ENCODE data around the gene NGRN. TPM values are rescaled to one million over a fixed set of nuclear protein-coding genes. Genes with fewer than 3 reads are reported as not detected.
"Not testable (repeated sequence)": the region's sequence is repeated elsewhere in the genome, so short reads cannot be mapped to it uniquely, and the experiment has no call there.

The NGRN gene
- polyA plus RNA-seq, 1 of the 3 experiments (the other 2 are of a cell fraction): 48.2 TPM

DNA sequence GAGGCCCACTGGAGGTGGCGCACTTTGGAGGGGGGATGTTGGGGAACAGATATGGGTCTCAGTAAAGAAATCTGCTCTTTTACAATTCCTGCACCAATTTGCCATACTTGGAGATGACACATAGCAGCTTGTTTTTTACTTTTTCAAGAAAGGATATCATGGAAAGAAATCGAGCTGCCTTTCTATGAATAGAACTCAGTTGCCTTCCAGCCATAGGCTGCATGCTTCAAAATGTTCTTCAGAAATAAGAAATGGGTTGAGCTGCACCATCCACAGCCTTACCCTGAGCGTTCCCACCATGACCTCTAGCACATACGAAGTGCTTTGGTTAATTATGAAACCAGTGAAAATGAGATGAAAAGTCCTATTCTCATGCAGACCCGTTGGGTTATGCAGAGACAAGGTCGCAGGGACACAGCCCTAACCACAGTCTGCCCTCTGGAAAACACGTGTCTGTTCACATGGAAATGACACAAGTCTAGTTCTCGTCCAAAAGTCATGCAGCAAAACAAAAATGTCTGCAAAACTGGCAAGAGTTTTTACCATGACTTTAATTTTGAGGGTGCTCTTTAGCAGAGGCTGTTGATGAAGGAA, 36.3 kb downstream of the NGRN start:
- no peaks in the 10 kb centered on the region for H3K27me3 ChIP-seq (ENCODE audit: insufficient read depth)
- H3K4me2 ChIP-seq: no peak overlapping the region
- H3K27ac ChIP-seq (ENCODE audit: low read depth in 2 of 2, low read length in 1 of 2): no peak overlapping the region
- no peaks in the 10 kb centered on the region for H3K9me2 ChIP-seq
- no peaks in the 10 kb centered on the region for H4K20me1 ChIP-seq (ENCODE audit: insufficient read depth)
- H3K4me1 ChIP-seq (ENCODE audit: control insufficient read depth in 1 of 2, insufficient read depth in 2 of 2, low read depth in 1 of 2, low read length in 1 of 2): peaks cover 0 to 9% of the 10 kb centered on the region in 2 experiments; a peak in 1 of 4 replicates
- H3K9ac ChIP-seq: no peak overlapping the region
- 67% methylated on average over 8 of the region's 8 CpGs for WGBS (ENCODE audit: low lambda C conversion rate)
- no peak for DNase-seq
- no peaks in the 10 kb centered on the region for H3K9me3 ChIP-seq
- no peak overlapping the region for H3K4me3 ChIP-seq (ENCODE audit: low read depth in 2 of 2, low read length in 1 of 2)
- no peaks in the 10 kb centered on the region for H3K79me2 ChIP-seq (ENCODE audit: insufficient read depth)
- peaks cover 4% of the 10 kb centered on the region for H3F3A ChIP-seq (replicated peaks; ENCODE audit: insufficient read depth)
- POLR2A ChIA-PET: no interaction called here
- CTCF ChIA-PET: interaction anchor here (0.9 to 2.9 kb wide), 17 partner anchors 8 to 366 kb away, joined by 3 to 15 read pairs (median 3); partner anchors contain the start of genes CIB1, GDPGP1 and TTLL13
- H2AFZ ChIP-seq (ENCODE audit: low read depth): no peak overlapping the region
- TF ChIP-seq NFIC (IDR thresholded peaks at IDR 0.05; ENCODE audit: borderline replicate concordance) (no peak), MEF2A (IDR thresholded peaks at IDR 0.05; ENCODE audit: borderline replicate concordance, low read depth) (no peak), TEAD4 (IDR thresholded peaks at IDR 0.05; ENCODE audit: borderline replicate concordance, insufficient read depth) (no peak)
- H3K36me3 ChIP-seq (replicated peaks in 1 of 2; ENCODE audit: control insufficient read depth in 1 of 2, insufficient read depth in 2 of 2, low read length in 1 of 2): no peaks in the 10 kb centered on the region

DNA sequence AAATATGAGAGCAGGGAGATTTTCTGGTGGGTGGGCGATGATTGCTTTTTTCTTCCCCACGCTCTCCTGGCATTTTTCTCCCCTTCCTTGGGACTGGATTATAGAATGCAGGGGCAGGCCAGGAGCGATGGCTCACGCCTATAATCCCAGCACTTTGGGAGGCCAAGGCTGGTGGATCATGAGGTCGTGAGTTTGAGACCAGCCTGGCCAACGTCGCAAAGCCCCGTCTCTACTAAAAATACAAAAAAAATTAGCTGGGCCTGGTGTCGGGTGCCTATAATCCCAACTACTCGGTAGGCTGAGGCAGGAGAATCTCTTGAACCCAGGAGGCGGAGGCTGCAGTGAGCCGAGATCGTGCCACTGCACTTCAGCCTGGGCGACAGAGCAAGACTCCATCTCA, 39.9 kb downstream of the NGRN start:
- H3K79me2 ChIP-seq (ENCODE audit: insufficient read depth); H3K27ac ChIP-seq (ENCODE audit: low read depth in 2 of 2, low read length in 1 of 2); H3K4me2 ChIP-seq; H2AFZ ChIP-seq (ENCODE audit: low read depth); H4K20me1 ChIP-seq (ENCODE audit: insufficient read depth); H3K9ac ChIP-seq; H3K4me3 ChIP-seq (ENCODE audit: low read depth in 2 of 2, low read length in 1 of 2); H3F3A ChIP-seq (replicated peaks; ENCODE audit: insufficient read depth); POLR2A ChIA-PET; H3K36me3 ChIP-seq (replicated peaks in 1 of 2; ENCODE audit: control insufficient read depth in 1 of 2, insufficient read depth in 2 of 2, low read length in 1 of 2); H3K9me3 ChIP-seq; H3K4me1 ChIP-seq (ENCODE audit: control insufficient read depth in 1 of 2, insufficient read depth in 2 of 2, low read depth in 1 of 2, low read length in 1 of 2); H3K9me2 ChIP-seq; DNase-seq; H3K27me3 ChIP-seq (ENCODE audit: insufficient read depth): not testable (repeated sequence)
- CTCF ChIA-PET: interaction anchor here (0.9 to 6.1 kb wide), 6 partner anchors 12 to 177 kb away, joined by 3 to 41 read pairs (median 6); no protein-coding TSS in a partner anchor
- 91% methylated on average over 13 of the region's 14 CpGs for WGBS (ENCODE audit: low lambda C conversion rate)

- CTCF ChIA-PET: interaction anchor here (1.4 to 6.1 kb wide), 3 partner anchors 12 to 176 kb away, joined by 6 to 41 read pairs (median 15); no protein-coding TSS in a partner anchor
These were observed 40.5 kb downstream of the NGRN start for GRCh38 chr15:90305932-90306331.

More at GRCh38 chr15:90305932-90306331, 40.5 kb downstream of the NGRN start:
- Histone ChIP-seq H3K4me3 (ENCODE audit: low read depth in 2 of 2, low read length in 1 of 2) (no peak overlapping the region), H3K27ac (ENCODE audit: low read depth in 2 of 2, low read length in 1 of 2) (no peak overlapping the region), H3K9ac (no peak overlapping the region), H3K9me3 (no peaks in the 10 kb centered on the region), H3K4me2 (no peak overlapping the region), H3K36me3 (replicated peaks in 1 of 2; ENCODE audit: control insufficient read depth in 1 of 2, insufficient read depth in 2 of 2, low read length in 1 of 2) (no peaks in the 10 kb centered on the region), H4K20me1 (ENCODE audit: insufficient read depth) (no peaks in the 10 kb centered on the region), H2AFZ (ENCODE audit: low read depth) (no peak overlapping the region), H3K79me2 (ENCODE audit: insufficient read depth) (no peaks in the 10 kb centered on the region), H3F3A (replicated peaks; ENCODE audit: insufficient read depth) (no peaks in the 10 kb centered on the region), H3K27me3 (ENCODE audit: insufficient read depth) (no peaks in the 10 kb centered on the region), H3K4me1 (ENCODE audit: control insufficient read depth in 1 of 2, insufficient read depth in 2 of 2, low read depth in 1 of 2, low read length in 1 of 2) (peaks cover 0 to 7% of the 10 kb centered on the region in 2 experiments; a peak in 1 of 4 replicates), H3K9me2 (no peaks in the 10 kb centered on the region)
- no peak for TF ChIP-seq FOXJ3 (CRISPR knock-in tag; IDR thresholded peaks at IDR 0.05)
- TF ChIP-seq TEAD4 (IDR thresholded peaks at IDR 0.05; ENCODE audit: borderline replicate concordance, insufficient read depth): no peak
- TF ChIP-seq CHD2 (IDR thresholded peaks at IDR 0.05; ENCODE audit: low read length, partially characterized antibody): no peak
- no peak for TF ChIP-seq SIN3A (IDR thresholded peaks at IDR 0.05; ENCODE audit: borderline replicate concordance, low read depth, low read length)
- TF ChIP-seq RXRA (IDR thresholded peaks at IDR 0.05; ENCODE audit: borderline replicate concordance, low read depth): no peak
- TF ChIP-seq ELF1 (IDR thresholded peaks at IDR 0.05): no peak
- TF ChIP-seq, protein P1, sequence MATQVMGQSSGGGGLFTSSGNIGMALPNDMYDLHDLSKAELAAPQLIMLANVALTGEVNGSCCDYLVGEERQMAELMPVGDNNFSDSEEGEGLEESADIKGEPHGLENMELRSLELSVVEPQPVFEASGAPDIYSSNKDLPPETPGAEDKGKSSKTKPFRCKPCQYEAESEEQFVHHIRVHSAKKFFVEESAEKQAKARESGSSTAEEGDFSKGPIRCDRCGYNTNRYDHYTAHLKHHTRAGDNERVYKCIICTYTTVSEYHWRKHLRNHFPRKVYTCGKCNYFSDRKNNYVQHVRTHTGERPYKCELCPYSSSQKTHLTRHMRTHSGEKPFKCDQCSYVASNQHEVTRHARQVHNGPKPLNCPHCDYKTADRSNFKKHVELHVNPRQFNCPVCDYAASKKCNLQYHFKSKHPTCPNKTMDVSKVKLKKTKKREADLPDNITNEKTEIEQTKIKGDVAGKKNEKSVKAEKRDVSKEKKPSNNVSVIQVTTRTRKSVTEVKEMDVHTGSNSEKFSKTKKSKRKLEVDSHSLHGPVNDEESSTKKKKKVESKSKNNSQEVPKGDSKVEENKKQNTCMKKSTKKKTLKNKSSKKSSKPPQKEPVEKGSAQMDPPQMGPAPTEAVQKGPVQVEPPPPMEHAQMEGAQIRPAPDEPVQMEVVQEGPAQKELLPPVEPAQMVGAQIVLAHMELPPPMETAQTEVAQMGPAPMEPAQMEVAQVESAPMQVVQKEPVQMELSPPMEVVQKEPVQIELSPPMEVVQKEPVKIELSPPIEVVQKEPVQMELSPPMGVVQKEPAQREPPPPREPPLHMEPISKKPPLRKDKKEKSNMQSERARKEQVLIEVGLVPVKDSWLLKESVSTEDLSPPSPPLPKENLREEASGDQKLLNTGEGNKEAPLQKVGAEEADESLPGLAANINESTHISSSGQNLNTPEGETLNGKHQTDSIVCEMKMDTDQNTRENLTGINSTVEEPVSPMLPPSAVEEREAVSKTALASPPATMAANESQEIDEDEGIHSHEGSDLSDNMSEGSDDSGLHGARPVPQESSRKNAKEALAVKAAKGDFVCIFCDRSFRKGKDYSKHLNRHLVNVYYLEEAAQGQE (IDR thresholded peaks at IDR 0.05; ENCODE audit: low read depth, low read length): no peak
- WGBS (ENCODE audit: low lambda C conversion rate): 87% methylated on average over 3 of the region's 3 CpGs
- POLR2A ChIA-PET: no interaction called here
- DNase-seq: no peak
